GM12892 (cell line): ENCODE data around the gene CDKL4.
"Not testable (repeated sequence)": the region's sequence is repeated elsewhere in the genome, so short reads cannot be mapped to it uniquely, and the experiment has no call there.

Experiments used
- DNase-seq: peaks from one replicate; pipeline ENCODE4 v3.0.0; 2011; ENCODE audit not compliant: insufficient read length
- FAIRE-seq: peaks from 2 replicates; lab custom pipeline; 2011; peaks lifted over from hg19 to GRCh38; lab: Jason Lieb, UNC
- POLR2A ChIP-seq: IDR thresholded peaks from 2 replicates; pipeline ENCODE4 v1.6.1; 2011; ENCODE audit warnings: low read depth, low read length, control low read depth
- POLR2AphosphoS5 ChIP-seq: IDR thresholded peaks from 2 replicates; pipeline ENCODE4 v1.6.1; 2011; ENCODE audit warnings: low read depth, low read length, control low read depth
- TAF1 ChIP-seq: IDR thresholded peaks from 2 replicates; pipeline ENCODE4 v1.6.1; 2011; ENCODE audit warnings: low read depth, mild to moderate bottlenecking, control low read depth, low read length, borderline replicate concordance

The CDKL4 gene

GRCh38 chr2:39164089-39164488 lies 79.7 kb downstream of the CDKL4 start:
- DNase-seq (no peak), FAIRE-seq (no peak)
- TF ChIP-seq POLR2A, result no peak
- no peak for TF ChIP-seq POLR2AphosphoS5
- TF ChIP-seq TAF1, result no peak

GRCh38 chr2:39160982-39161381 lies 82.8 kb downstream of the CDKL4 start:
- no peak for FAIRE-seq
- no peak for DNase-seq
- TF ChIP-seq POLR2AphosphoS5, result no peak
- TF ChIP-seq TAF1, result no peak
- no peak for TF ChIP-seq POLR2A

- TF ChIP-seq POLR2AphosphoS5 (no peak), POLR2A (no peak), TAF1 (no peak)
- no peak for FAIRE-seq
- DNase-seq, result no peak
Observed at GRCh38 chr2:39159283-39159682, 84.5 kb downstream of the CDKL4 start.

GRCh38 chr2:39158351-39158750 lies 85.4 kb downstream of the CDKL4 start:
- TF ChIP-seq POLR2AphosphoS5 (no peak), TAF1 (no peak), POLR2A (no peak)
- DNase-seq (no peak), FAIRE-seq (peak; percentile 53)

GRCh38 chr2:39156846-39157245 lies 86.9 kb downstream of the CDKL4 start:
- TF ChIP-seq TAF1 (no peak), POLR2AphosphoS5 (no peak), POLR2A (no peak)
- FAIRE-seq, result no peak

GRCh38 chr2:39156107-39156506 lies 87.7 kb downstream of the CDKL4 start:
- no peak for FAIRE-seq
- TF ChIP-seq TAF1 (no peak), POLR2AphosphoS5 (no peak), POLR2A (no peak)
- no peak for DNase-seq

More at GRCh38 chr2:39156846-39157245, 86.9 kb downstream of the CDKL4 start:
- no peak for DNase-seq

GRCh38 chr2:39155573-39155972 lies 88.2 kb downstream of the CDKL4 start:
- not testable (repeated sequence) for DNase-seq, FAIRE-seq

DNA sequence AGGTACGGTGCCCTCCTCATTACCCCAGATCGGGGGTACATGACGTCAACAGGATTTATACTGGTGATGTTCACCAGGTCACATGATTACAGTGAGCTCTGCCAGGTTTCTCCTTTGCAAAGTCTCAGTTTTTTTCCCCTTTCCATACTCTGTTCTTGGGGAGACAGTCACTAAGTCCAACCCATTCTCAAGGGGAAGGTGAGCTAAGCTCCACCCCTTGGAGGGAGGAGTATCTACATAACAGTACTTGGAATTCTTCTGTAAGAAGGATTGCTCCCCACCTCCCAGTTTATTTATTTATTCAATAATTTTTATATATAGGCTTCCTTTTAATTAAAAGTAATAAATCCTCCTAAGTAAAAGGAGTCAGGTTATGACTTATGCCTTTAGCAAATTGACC lies 88.8 kb downstream of the CDKL4 start:
- DNase-seq (no peak), FAIRE-seq (no peak)
- TF ChIP-seq TAF1 (no peak), POLR2A (no peak), POLR2AphosphoS5 (no peak)

GRCh38 chr2:39153312-39153711 lies 90.5 kb downstream of the CDKL4 start:
- TF ChIP-seq TAF1 (no peak), POLR2AphosphoS5 (no peak), POLR2A (no peak)
- DNase-seq (no peak), FAIRE-seq (no peak)

DNA sequence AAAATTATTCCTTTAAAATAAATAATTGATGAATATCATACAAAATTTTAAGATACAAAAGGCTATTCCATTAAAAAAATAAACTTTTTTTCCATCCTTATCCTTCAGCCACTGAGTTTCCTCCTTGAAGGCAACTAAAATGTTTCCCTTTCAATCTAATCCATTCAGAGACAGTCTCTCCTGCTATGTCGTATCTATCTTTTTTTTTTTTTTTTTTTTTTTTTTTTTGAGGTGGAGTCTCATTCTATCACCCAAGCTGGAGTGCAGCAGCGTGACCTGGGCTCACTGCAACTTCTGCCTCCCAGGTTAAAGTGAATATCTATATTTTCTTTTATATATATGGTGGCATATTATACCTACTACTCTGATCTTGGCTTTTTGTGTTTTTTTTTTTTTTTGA lies 91.3 kb downstream of the CDKL4 start:
- DNase-seq (no peak), FAIRE-seq (no peak)
- TF ChIP-seq TAF1, result no peak
- TF ChIP-seq POLR2A, result no peak
- no peak for TF ChIP-seq POLR2AphosphoS5

- no peak for DNase-seq
- no peak for FAIRE-seq
Observed at GRCh38 chr2:39150890-39151497, 92.8 kb downstream of the CDKL4 start.

GRCh38 chr2:39150102-39150562 lies 93.6 kb downstream of the CDKL4 start:
- TF ChIP-seq POLR2AphosphoS5 (no peak), TAF1 (no peak), POLR2A (no peak)
- FAIRE-seq, result no peak
- DNase-seq, result no peak

More at GRCh38 chr2:39150890-39151497, 92.8 kb downstream of the CDKL4 start:
- TF ChIP-seq TAF1 (no peak), POLR2AphosphoS5 (no peak), POLR2A (no peak)
